Thyroid gland (tissue), 4 donors: ENCODE measurements around the gene FOXE3.

ENCODE experiments used
- CTCF ChIP-seq, 6 experiments: fragments of 200-600 bp in 3 of 6; fragments of 450-650 bp in 3 of 6; sonication (generic) in 3 of 6; IDR thresholded peaks; one replicate each; pipeline ENCODE4 v1.5.1; 2016 to 2019; ENCODE audit warnings: antibody characterized with exemption in 6 of 6, mild to moderate bottlenecking in 2 of 6, inconsistent platforms in 1 of 6, moderate library complexity in 1 of 6
- POLR2A ChIP-seq, 2 donors: fragments of 450-650 bp; IDR thresholded peaks; one replicate each; pipeline ENCODE4 v1.6.1; 2017; ENCODE audit warnings: antibody characterized with exemption in 2 of 2, mild to moderate bottlenecking in 2 of 2, moderate library complexity in 1 of 2

- TF ChIP-seq CTCF (IDR thresholded peaks at IDR 0.05), result no peak
- no peak for TF ChIP-seq POLR2A (IDR thresholded peaks at IDR 0.05)
These were observed 45.0 kb upstream of the FOXE3 start for GRCh38 chr1:47371016-47371517.
